ENCODE data around the gene MAD1L1. TPM values are rescaled to one million over a fixed set of nuclear protein-coding genes. Genes with fewer than 3 reads are reported as not detected.

The MAD1L1 gene
- total RNA-seq, 2 experiments from 2014 or later: 157 to 160 TPM

GRCh38 chr7:1943326-1943725 is 289.4 kb downstream of the MAD1L1 start:
- H3K4me1 Mint-ChIP-seq (ENCODE audit: low read depth): peaks cover 55% of the 10 kb centered on the region
- ChIA-PET CTCF (no interaction called here), POLR2A (interaction anchor here (2.0 to 2.2 kb wide), 2 partner anchors 8 to 16 kb away, joined by 6 to 17 read pairs; no protein-coding TSS in a partner anchor)
- no peak overlapping the region for H3K4me3 ChIP-seq (ENCODE audit: low read length)
- H3K9me3 ChIP-seq (ENCODE audit: control insufficient read depth in 1 of 2, insufficient read depth in 1 of 2, low read length in 2 of 2): no peaks in the 10 kb centered on the region
- H3K27ac ChIP-seq (ENCODE audit: low read depth in 1 of 2, low read length in 2 of 2): no peak overlapping the region
- intact Hi-C loops (cut with DNase I, micrococcal nuclease): loop anchor here in 1 of 2 experiments (5.0 kb wide), 1 partner anchor 414 kb away; no protein-coding TSS in a partner anchor
- ATAC-seq (ENCODE audit: poor library complexity) (peak; percentile 14), DNase-seq (peak in 2 of 14 experiments; percentile 38 to 52)
- H3K27ac Mint-ChIP-seq: peak overlapping the region; percentile 100
- H3K27me3 Mint-ChIP-seq: peaks cover 4% of the 10 kb centered on the region
- H3K9me3 Mint-ChIP-seq: no peaks in the 10 kb centered on the region
- H3K4me3 Mint-ChIP-seq: peak overlapping the region; percentile 63
- peaks cover 26% of the 10 kb centered on the region for H3K36me3 Mint-ChIP-seq (ENCODE audit: low read depth)
- no peaks in the 10 kb centered on the region for H3K27me3 ChIP-seq (ENCODE audit: control insufficient read depth in 1 of 2, insufficient read depth in 2 of 2, low read length in 2 of 2)
- peaks cover 66% of the 10 kb centered on the region for H3K4me1 ChIP-seq (ENCODE audit: insufficient read depth, low read length)
- H3K36me3 ChIP-seq (ENCODE audit: insufficient read depth, low read length): no peaks in the 10 kb centered on the region
- no peak for TF ChIP-seq CTCF (IDR thresholded peaks at IDR 0.05)

- Mint-ChIP-seq H3K4me1 (ENCODE audit: low read depth) (peaks cover 59% of the 10 kb centered on the region), H3K27ac (peak overlapping the region; percentile 100), H3K36me3 (ENCODE audit: low read depth) (peaks cover 30% of the 10 kb centered on the region), H3K9me3 (no peaks in the 10 kb centered on the region), H3K27me3 (peaks cover 4% of the 10 kb centered on the region), H3K4me3 (peak overlapping the region; percentile 63)
- Histone ChIP-seq H3K9me3 (ENCODE audit: control insufficient read depth in 1 of 2, insufficient read depth in 1 of 2, low read length in 2 of 2) (no peaks in the 10 kb centered on the region), H3K36me3 (ENCODE audit: insufficient read depth, low read length) (no peaks in the 10 kb centered on the region), H3K4me1 (ENCODE audit: insufficient read depth, low read length) (peaks cover 70% of the 10 kb centered on the region), H3K27ac (ENCODE audit: low read depth in 1 of 2, low read length in 2 of 2) (no peak overlapping the region), H3K4me3 (ENCODE audit: low read length) (no peak overlapping the region), H3K27me3 (ENCODE audit: control insufficient read depth in 1 of 2, insufficient read depth in 2 of 2, low read length in 2 of 2) (no peaks in the 10 kb centered on the region)
- DNase-seq (no peak), ATAC-seq (ENCODE audit: poor library complexity) (no peak)
- ChIA-PET POLR2A (interaction anchor here (2.0 to 2.2 kb wide), 2 partner anchors 8 to 16 kb away, joined by 6 to 17 read pairs; no protein-coding TSS in a partner anchor), CTCF (no interaction called here)
- TF ChIP-seq CTCF (IDR thresholded peaks at IDR 0.05): no peak
- intact Hi-C loops (cut with DNase I, micrococcal nuclease): loop anchor here in 1 of 2 experiments (5.0 kb wide), 1 partner anchor 414 kb away; no protein-coding TSS in a partner anchor
Observed at GRCh38 chr7:1942941-1943289, 289.8 kb downstream of the MAD1L1 start.

GRCh38 chr7:1942243-1942940 is 290.4 kb downstream of the MAD1L1 start:
- Histone ChIP-seq H3K27me3 (ENCODE audit: control insufficient read depth in 1 of 2, insufficient read depth in 2 of 2, low read length in 2 of 2) (no peaks in the 10 kb centered on the region), H3K9me3 (ENCODE audit: control insufficient read depth in 1 of 2, insufficient read depth in 1 of 2, low read length in 2 of 2) (no peaks in the 10 kb centered on the region), H3K4me3 (ENCODE audit: low read length) (no peak overlapping the region), H3K36me3 (ENCODE audit: insufficient read depth, low read length) (no peaks in the 10 kb centered on the region), H3K27ac (ENCODE audit: low read depth in 1 of 2, low read length in 2 of 2) (no peak overlapping the region), H3K4me1 (ENCODE audit: insufficient read depth, low read length) (peaks cover 72% of the 10 kb centered on the region)
- intact Hi-C loops (cut with DNase I, micrococcal nuclease): loop anchor here in 1 of 2 experiments (5.0 kb wide), 1 partner anchor 415 kb away; no protein-coding TSS in a partner anchor
- Mint-ChIP-seq H3K9me3 (no peaks in the 10 kb centered on the region), H3K36me3 (ENCODE audit: low read depth) (peaks cover 30% of the 10 kb centered on the region), H3K27me3 (peaks cover 4% of the 10 kb centered on the region), H3K27ac (peak overlapping the region; percentile 100), H3K4me3 (peak overlapping the region; percentile 61), H3K4me1 (ENCODE audit: low read depth) (peaks cover 60% of the 10 kb centered on the region)
- peak in 1 of 14 experiments; percentile 5 for DNase-seq
- no peak for ATAC-seq (ENCODE audit: poor library complexity)
- TF ChIP-seq CTCF (IDR thresholded peaks at IDR 0.05): no peak
- CTCF ChIA-PET: no interaction called here
- POLR2A ChIA-PET: interaction anchor here (2.0 to 2.2 kb wide), 2 partner anchors 9 to 15 kb away, joined by 6 to 17 read pairs; no protein-coding TSS in a partner anchor
